Left ventricle myocardium inferior (tissue), 1 donor: ENCODE measurements around the gene ERG. TPM values are rescaled to one million over a fixed set of nuclear protein-coding genes. Genes with fewer than 3 reads are reported as not detected.

ENCODE experiments used
- DNase-seq: peaks from one replicate; pipeline ENCODE4 v3.0.0-alpha.2; 2020
- H3K27ac ChIP-seq: fragments of 200-600 bp; replicated peaks from 2 replicates; pipeline ENCODE4 v1.8.0; 2021
- H3K27me3 ChIP-seq: fragments of 200-600 bp; 2 replicates; pipeline ENCODE4 v1.8.0; 2021; ENCODE audit warnings: low read depth
- H3K36me3 ChIP-seq: fragments of 200-600 bp; 2 replicates; pipeline ENCODE4 v1.8.0; 2021
- H3K4me1 ChIP-seq: fragments of 200-600 bp; 2 replicates; pipeline ENCODE4 v1.8.0; 2021
- H3K4me3 ChIP-seq: fragments of 200-600 bp; 2 replicates; pipeline ENCODE4 v1.8.0; 2021; ENCODE audit warnings: mild to moderate bottlenecking, moderate library complexity
- H3K9me3 ChIP-seq: fragments of 200-600 bp; replicated peaks from 2 replicates; pipeline ENCODE4 v1.8.0; 2021
- intact Hi-C: fragments of 100-400 bp; cut with micrococcal nuclease; formaldehyde crosslinking; loops from one replicate; pipeline ENCODE4 v1.11.0; 2022
- total RNA-seq: library from RNA; stranded (reverse); fragmentation: NEBNext Ultra II Directional; extraction: Animal tissue kit (Norgen Biotek cat#: 25700); gene quantifications from one replicate; pipeline ENCODE4 v1.2.1, GENCODE V29; 2021
- TF ChIP-seq, protein P1 (sequence below): fragments of 200-600 bp; IDR thresholded peaks from 2 replicates; pipeline ENCODE4 v1.8.0; 2021; ENCODE audit warnings: antibody characterized with exemption, mild to moderate bottlenecking, borderline replicate concordance
- donor health status: DM: no; HTN: yes; CAD: no; lungs with severe emphysema.

ERG gene
- total RNA-seq, 1 donor from 2014 or later = 17.3 TPM

DNA sequence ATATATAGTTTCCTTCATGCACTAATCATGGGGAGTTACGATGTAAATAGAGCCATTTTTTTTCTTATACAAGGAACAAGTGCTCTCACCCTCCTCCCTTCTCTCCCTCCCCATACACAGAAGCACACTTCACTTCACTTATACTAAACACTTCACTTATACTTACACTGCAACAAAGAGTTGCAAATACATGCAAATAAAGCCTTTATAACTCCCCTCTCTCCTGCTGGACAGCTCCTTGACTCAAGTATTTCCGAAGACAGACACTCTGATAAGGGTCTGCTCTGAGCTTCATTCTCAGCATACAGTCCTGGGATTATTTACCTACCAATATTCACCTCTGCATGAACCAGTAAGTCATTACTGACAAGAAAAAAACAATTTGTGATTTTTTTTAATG, 35.6 kb upstream of the ERG start:
- TF ChIP-seq, protein P1, sequence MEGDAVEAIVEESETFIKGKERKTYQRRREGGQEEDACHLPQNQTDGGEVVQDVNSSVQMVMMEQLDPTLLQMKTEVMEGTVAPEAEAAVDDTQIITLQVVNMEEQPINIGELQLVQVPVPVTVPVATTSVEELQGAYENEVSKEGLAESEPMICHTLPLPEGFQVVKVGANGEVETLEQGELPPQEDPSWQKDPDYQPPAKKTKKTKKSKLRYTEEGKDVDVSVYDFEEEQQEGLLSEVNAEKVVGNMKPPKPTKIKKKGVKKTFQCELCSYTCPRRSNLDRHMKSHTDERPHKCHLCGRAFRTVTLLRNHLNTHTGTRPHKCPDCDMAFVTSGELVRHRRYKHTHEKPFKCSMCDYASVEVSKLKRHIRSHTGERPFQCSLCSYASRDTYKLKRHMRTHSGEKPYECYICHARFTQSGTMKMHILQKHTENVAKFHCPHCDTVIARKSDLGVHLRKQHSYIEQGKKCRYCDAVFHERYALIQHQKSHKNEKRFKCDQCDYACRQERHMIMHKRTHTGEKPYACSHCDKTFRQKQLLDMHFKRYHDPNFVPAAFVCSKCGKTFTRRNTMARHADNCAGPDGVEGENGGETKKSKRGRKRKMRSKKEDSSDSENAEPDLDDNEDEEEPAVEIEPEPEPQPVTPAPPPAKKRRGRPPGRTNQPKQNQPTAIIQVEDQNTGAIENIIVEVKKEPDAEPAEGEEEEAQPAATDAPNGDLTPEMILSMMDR = no peak
- no peak overlapping the region for H3K27ac ChIP-seq
- DNase-seq = no peak
- no peaks in the 10 kb centered on the region for H3K36me3 ChIP-seq
- H3K9me3 ChIP-seq = no peaks in the 10 kb centered on the region
- intact Hi-C loops = no loop called here
- H3K4me1 ChIP-seq = no peaks in the 10 kb centered on the region
- H3K27me3 ChIP-seq = peaks cover 5% of the 10 kb centered on the region
- H3K4me3 ChIP-seq = no peak overlapping the region

DNA sequence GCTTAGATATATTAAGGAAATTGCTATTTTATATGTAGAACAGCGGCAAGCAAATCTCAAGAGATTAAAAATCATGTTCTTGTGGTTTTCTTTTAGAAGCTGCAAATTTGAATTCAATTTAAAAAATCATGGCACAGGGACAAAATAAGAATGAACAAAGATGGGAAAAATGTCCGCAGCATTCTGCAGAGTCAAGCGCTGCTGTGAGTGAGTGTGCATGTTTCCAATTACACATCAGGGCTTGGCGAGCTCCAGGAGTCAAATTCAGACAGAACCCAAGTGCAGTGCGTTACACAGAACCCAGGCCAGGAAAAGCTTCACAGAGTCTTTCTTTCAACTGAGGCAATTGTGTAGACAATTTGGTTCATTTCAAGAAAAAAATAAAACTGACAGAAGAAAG, 33.3 kb upstream of the ERG start:
- Histone ChIP-seq H3K9me3 (no peaks in the 10 kb centered on the region), H3K4me3 (no peak overlapping the region), H3K36me3 (no peaks in the 10 kb centered on the region), H3K4me1 (no peaks in the 10 kb centered on the region), H3K27me3 (peaks cover 5% of the 10 kb centered on the region), H3K27ac (no peak overlapping the region)
- TF ChIP-seq, protein P1 = no peak
- DNase-seq = no peak
- intact Hi-C loops = no loop called here

DNA sequence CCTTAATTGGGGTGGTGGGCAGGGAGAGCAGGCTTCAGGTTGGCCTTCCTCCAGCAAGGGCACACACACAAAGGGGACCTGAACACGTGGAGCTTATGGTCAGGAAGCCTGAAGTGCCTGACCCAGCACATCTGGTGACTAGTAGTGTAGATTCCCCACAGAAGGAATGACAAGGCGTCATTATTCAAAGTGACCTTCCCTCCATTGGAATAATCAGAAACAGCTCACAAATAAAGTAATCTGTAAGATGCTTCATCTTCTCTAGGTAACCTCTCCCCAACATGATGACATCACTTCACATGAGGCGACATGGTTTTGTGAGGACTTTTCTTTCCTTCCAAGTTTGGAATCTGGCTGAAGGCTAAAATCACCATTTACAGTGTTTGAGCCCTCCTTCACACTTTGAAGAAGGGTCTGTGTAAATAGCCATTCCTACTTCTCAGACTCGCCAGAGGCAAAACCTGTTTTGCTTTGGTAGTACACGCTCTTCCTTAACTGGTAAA, 32.8 kb upstream of the ERG start:
- no peak for DNase-seq
- TF ChIP-seq, protein P1 = no peak
- no peak overlapping the region for H3K27ac ChIP-seq
- no peaks in the 10 kb centered on the region for H3K4me1 ChIP-seq
- H3K36me3 ChIP-seq = no peaks in the 10 kb centered on the region
- H3K27me3 ChIP-seq = peaks cover 5% of the 10 kb centered on the region
- intact Hi-C loops = no loop called here
- H3K9me3 ChIP-seq = no peaks in the 10 kb centered on the region
- H3K4me3 ChIP-seq = no peak overlapping the region

DNA sequence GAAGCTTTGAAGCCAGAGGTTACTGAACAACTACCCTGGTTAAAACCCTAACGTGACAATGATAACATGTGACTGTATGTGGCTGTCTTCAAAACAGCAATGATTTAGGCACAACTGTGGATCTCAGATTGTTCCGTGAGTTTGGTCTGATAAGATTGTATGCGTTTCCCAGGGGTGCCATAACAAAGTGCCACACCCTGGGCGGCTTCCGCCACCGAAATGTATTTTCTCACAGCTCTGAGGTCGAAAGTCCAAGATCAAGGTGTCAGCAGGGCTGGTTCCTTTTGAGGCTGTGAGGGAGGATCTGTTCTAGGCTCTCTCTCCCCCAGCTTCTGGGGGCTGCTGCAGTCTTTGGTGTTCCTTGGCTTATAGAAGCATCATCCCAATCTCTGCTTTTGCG, 29.5 kb upstream of the ERG start:
- H3K27ac ChIP-seq = no peak overlapping the region
- H3K4me1 ChIP-seq = no peaks in the 10 kb centered on the region
- H3K9me3 ChIP-seq = no peaks in the 10 kb centered on the region
- DNase-seq = no peak
- no peak overlapping the region for H3K4me3 ChIP-seq
- peaks cover 24% of the 10 kb centered on the region for H3K27me3 ChIP-seq
- intact Hi-C loops = no loop called here
- H3K36me3 ChIP-seq = no peaks in the 10 kb centered on the region
- TF ChIP-seq, protein P1 = no peak

DNA sequence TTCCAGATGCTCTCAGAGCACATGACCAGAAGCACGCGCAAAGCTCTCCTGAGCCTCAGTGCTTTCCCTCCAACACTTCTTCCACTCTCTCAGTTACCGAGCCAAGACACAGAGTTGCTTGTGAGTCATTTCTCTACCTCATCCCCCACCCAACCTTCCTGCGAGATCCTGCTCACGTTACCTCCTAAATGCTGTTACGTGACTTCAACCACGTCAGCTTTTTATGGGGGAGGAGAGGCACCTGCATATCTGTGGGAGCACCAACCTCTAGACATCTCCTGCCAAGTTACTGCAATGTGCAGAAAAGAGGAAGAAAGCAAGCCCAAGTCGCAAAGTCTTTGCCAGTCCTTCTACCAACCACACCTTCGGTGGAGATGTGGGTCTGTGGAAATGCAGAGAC, 27.2 kb upstream of the ERG start:
- H3K27ac ChIP-seq = no peak overlapping the region
- peaks cover 26% of the 10 kb centered on the region for H3K27me3 ChIP-seq
- H3K4me3 ChIP-seq = no peak overlapping the region
- intact Hi-C loops = no loop called here
- DNase-seq = no peak
- no peaks in the 10 kb centered on the region for H3K36me3 ChIP-seq
- no peaks in the 10 kb centered on the region for H3K9me3 ChIP-seq
- H3K4me1 ChIP-seq = no peaks in the 10 kb centered on the region
- TF ChIP-seq, protein P1 = no peak
